ENCODE measurements around the gene FAM200B.
A peak's percentile ranks its signal among the peaks of the same experiment; 100 is the strongest.

FAM200B gene

DNA sequence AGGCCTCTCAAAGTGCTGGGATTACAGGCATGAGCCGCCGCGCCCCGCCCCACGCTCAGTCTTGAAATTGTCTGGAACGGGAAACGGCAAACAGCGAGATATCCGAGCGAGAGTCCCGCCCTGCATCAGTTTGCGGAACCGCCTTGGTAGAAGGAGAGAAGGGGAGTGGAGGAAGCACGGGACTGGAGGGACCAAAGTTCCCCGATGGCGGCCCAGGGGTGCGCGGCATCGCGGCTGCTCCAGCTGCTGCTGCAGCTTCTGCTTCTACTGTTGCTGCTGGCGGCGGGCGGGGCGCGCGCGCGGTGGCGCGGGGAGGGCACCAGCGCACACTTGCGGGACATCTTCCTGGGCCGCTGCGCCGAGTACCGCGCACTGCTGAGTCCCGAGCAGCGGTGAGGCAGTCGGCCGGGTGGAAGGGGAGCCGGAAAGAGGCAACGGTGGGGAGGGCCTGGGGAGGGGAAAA lies 21.3 kb downstream of the FAM200B start, which contains the start of gene BST1:
BST1 (plus strand) TSS at position 125 of the 463 bp plus-strand sequence; CDS start at position 205, 80 bp downstream.
- DNase-seq (ENCODE audit: low read depth) = peak; percentile 55
- TF ChIP-seq, protein P1, sequence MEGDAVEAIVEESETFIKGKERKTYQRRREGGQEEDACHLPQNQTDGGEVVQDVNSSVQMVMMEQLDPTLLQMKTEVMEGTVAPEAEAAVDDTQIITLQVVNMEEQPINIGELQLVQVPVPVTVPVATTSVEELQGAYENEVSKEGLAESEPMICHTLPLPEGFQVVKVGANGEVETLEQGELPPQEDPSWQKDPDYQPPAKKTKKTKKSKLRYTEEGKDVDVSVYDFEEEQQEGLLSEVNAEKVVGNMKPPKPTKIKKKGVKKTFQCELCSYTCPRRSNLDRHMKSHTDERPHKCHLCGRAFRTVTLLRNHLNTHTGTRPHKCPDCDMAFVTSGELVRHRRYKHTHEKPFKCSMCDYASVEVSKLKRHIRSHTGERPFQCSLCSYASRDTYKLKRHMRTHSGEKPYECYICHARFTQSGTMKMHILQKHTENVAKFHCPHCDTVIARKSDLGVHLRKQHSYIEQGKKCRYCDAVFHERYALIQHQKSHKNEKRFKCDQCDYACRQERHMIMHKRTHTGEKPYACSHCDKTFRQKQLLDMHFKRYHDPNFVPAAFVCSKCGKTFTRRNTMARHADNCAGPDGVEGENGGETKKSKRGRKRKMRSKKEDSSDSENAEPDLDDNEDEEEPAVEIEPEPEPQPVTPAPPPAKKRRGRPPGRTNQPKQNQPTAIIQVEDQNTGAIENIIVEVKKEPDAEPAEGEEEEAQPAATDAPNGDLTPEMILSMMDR (conservative IDR thresholded peaks at IDR 0.05; ENCODE audit: control insufficient read depth, insufficient read depth, low read depth, low read length) = no peak
- peak within 1 kb of the TSS; percentile 58 for H3K4me3 ChIP-seq (ENCODE audit: control insufficient read depth, low read depth, low read length)

DNA sequence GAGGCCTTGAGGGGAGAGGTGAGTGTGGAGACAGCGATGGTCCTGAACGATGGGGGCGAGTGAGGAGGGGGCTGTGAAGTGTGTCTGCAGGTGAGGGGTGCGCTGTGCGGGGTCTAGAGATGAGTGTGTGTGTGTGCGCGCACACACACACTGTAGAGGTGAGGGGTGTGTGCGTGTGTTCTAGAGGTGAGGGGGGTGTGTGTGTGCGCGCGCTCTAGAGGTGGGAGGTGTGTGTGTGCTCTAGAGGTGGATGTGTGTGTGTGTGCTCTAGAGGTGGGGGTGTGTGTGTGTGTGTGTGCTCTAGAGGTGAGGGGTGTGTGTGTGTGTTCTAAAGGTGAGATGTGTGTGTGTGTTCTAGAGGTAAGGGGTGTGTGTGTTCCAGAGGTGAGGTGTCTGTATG lies 21.8 kb downstream of the FAM200B start:
- peak overlapping the region; percentile 58 for H3K4me3 ChIP-seq (ENCODE audit: control insufficient read depth, low read depth, low read length)
- TF ChIP-seq, protein P1 (conservative IDR thresholded peaks at IDR 0.05; ENCODE audit: control insufficient read depth, insufficient read depth, low read depth, low read length) = no peak
- DNase-seq (ENCODE audit: low read depth) = no peak

DNA sequence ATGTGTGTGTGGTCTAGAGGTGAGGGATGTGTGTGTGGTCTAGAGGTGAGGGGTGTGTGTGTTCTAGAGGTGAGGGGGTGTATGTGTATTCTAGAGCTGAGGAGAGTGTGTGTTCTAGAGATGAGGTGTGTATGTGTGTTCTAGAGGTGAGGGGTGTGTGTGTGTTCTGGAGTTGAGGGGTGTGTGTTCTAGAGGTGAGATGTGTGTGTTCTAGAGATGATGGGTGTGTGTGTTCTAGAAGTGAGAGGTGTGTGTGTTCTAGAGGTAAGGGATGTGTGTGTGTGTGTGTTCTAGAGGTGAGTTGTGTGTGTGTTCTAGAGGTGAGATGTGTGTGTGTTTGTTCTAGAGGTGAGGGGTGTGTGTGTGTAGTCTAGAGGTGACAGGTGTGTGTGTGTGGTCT lies 22.5 kb downstream of the FAM200B start:
- H3K4me3 ChIP-seq (ENCODE audit: control insufficient read depth, low read depth, low read length) = no peak overlapping the region

DNA sequence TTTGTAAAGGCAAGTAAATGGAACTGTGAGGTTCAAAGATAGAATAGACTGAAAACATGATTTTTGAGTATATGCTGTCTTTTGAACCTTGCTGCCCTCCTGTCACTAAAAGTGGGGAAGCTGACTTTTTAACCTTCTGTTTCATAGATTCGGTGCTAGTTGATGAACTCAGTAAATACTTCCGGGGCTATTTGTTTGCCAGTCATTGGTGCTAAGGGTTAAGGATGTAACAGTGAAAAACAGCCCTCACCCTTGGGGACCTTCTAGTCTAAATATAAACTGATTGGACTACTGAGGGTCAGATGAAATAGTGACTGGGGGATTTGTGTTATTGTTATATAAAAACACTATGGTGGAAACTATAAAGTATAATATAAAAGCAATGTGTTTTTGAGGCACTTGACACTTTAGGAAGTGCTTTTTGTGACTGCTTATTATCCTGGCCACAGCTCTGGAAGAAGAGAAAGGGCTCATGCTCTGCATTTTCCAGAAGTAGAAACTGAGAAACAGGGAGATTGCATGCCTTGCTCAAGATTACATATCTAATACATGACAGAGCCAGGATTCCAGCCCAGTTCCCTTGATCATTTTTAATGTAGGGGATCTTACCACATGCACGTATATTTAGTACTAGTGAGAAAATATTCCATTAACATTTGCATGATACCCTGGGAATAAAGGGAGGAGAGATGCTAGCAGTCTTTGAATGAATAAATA lies 25.2 kb downstream of the FAM200B start:
- no peak for DNase-seq (ENCODE audit: low read depth)
- TF ChIP-seq, protein P1 (conservative IDR thresholded peaks at IDR 0.05; ENCODE audit: control insufficient read depth, insufficient read depth, low read depth, low read length) = no peak
- no peak overlapping the region for H3K4me3 ChIP-seq (ENCODE audit: control insufficient read depth, low read depth, low read length)

More for the DNA sequence above, 22.5 kb downstream of the FAM200B start:
- TF ChIP-seq, protein P1 (conservative IDR thresholded peaks at IDR 0.05; ENCODE audit: control insufficient read depth, insufficient read depth, low read depth, low read length) = no peak
- no peak for DNase-seq (ENCODE audit: low read depth)

DNA sequence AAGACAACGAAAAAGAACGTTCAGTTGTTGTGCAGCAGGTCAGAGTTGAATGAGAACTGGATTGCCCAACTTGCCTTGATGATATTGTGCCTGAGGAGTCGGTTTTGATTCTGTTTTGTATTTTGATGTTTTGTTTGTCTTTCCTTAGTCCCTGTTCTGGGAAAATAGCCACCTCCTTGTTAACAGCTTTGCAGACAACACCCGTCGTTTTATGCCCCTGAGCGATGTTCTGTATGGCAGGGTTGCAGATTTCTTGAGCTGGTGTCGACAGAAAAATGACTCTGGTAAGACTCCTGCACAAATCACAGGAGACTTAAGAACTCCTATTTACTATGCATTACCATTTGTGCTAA lies 25.7 kb downstream of the FAM200B start:
- DNase-seq (ENCODE audit: low read depth) = no peak
- H3K4me3 ChIP-seq (ENCODE audit: control insufficient read depth, low read depth, low read length) = no peak overlapping the region
- TF ChIP-seq, protein P1 (conservative IDR thresholded peaks at IDR 0.05; ENCODE audit: control insufficient read depth, insufficient read depth, low read depth, low read length) = no peak

DNA sequence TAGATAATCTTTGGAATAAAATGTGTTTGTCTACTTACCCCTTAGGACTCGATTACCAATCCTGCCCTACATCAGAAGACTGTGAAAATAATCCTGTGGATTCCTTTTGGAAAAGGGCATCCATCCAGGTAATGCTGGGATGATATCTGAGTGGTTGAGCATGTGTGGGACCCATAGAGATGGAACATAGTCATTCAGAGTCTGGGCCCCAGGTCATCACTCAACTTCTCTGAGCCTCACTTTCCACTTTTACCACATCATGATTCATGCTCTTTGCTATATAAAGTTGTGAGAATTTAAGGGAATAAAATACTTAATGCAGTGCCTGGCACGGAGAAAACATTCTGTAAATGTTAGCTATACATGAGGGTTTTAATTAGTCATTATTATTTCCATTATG lies 30.1 kb downstream of the FAM200B start:
- TF ChIP-seq, protein P1 (conservative IDR thresholded peaks at IDR 0.05; ENCODE audit: control insufficient read depth, insufficient read depth, low read depth, low read length) = no peak
- DNase-seq (ENCODE audit: low read depth) = no peak
- no peak overlapping the region for H3K4me3 ChIP-seq (ENCODE audit: control insufficient read depth, low read depth, low read length)
